ENCODE measurements around the gene FXYD6.

Gene FXYD6

DNA sequence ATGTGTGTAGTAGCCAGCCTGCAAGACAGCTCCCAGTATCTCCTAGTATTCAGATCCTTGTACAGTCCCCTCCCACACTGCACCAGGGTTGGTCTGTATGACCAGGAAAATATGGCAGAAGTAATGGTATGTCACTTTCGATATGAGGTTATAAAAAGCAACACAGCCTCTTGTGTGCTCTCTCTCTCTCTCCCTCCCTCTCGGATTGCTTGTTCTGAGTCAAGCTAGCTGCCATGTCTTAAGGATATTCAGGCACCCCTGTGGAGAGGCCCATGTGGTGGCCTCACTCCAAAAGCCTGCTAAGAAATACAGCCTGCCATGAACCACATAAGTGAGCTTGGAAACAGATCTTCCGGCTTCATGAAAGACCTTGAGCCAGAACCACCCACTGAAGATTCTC lies 25.4 kb downstream of the FXYD6 start:
- H3K4me1 Mint-ChIP-seq = peaks cover 19% of the 10 kb centered on the region
- no peak overlapping the region for H3K27ac Mint-ChIP-seq
- TF ChIP-seq, protein P1, sequence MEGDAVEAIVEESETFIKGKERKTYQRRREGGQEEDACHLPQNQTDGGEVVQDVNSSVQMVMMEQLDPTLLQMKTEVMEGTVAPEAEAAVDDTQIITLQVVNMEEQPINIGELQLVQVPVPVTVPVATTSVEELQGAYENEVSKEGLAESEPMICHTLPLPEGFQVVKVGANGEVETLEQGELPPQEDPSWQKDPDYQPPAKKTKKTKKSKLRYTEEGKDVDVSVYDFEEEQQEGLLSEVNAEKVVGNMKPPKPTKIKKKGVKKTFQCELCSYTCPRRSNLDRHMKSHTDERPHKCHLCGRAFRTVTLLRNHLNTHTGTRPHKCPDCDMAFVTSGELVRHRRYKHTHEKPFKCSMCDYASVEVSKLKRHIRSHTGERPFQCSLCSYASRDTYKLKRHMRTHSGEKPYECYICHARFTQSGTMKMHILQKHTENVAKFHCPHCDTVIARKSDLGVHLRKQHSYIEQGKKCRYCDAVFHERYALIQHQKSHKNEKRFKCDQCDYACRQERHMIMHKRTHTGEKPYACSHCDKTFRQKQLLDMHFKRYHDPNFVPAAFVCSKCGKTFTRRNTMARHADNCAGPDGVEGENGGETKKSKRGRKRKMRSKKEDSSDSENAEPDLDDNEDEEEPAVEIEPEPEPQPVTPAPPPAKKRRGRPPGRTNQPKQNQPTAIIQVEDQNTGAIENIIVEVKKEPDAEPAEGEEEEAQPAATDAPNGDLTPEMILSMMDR (IDR thresholded peaks at IDR 0.05) = no peak
- H3K36me3 Mint-ChIP-seq (ENCODE audit: low read depth) = peaks cover 56% of the 10 kb centered on the region
- peaks cover 13% of the 10 kb centered on the region for H3K27me3 Mint-ChIP-seq (ENCODE audit: low read depth, poor library complexity)
- peaks cover 44% of the 10 kb centered on the region for H3K9me3 Mint-ChIP-seq
- DNase-seq = no peak
- no peak overlapping the region for H3K4me3 Mint-ChIP-seq

DNA sequence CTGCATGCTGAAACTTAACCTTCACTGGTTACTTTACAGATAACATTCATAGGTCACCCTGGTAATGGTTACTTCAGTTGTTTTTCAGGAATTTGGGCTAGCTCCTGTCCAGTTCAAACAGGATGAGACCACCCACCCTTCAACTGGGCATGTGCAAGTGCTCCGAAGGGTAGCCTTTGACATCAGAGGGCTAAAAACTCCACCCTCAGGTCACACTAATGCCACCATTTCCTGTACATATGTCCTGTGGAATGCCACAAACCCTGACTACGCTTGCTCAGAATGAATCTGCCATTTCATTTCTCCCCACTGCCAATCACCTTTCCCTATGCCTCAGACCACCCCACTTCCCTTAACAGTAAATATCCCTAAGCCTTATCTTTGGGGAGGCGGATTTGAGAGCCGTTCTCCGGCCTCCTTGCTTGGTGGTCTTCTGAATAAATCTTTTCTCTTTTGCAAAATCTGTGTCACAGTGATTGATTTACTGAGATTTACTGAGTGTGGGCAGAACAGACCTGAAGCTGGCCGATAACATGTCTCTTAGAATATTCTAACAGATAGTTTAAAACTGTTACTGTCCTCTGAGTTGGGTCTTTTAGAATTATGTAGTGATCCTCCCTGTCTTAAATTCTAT lies 26.6 kb downstream of the FXYD6 start:
- peaks cover 12% of the 10 kb centered on the region for H3K27me3 Mint-ChIP-seq (ENCODE audit: low read depth, poor library complexity)
- no peak for DNase-seq
- peaks cover 56% of the 10 kb centered on the region for H3K36me3 Mint-ChIP-seq (ENCODE audit: low read depth)
- H3K27ac Mint-ChIP-seq = no peak overlapping the region
- H3K9me3 Mint-ChIP-seq = peaks cover 44% of the 10 kb centered on the region
- H3K4me1 Mint-ChIP-seq = peaks cover 6% of the 10 kb centered on the region
- TF ChIP-seq, protein P1 (IDR thresholded peaks at IDR 0.05) = no peak
- H3K4me3 Mint-ChIP-seq = no peak overlapping the region

DNA sequence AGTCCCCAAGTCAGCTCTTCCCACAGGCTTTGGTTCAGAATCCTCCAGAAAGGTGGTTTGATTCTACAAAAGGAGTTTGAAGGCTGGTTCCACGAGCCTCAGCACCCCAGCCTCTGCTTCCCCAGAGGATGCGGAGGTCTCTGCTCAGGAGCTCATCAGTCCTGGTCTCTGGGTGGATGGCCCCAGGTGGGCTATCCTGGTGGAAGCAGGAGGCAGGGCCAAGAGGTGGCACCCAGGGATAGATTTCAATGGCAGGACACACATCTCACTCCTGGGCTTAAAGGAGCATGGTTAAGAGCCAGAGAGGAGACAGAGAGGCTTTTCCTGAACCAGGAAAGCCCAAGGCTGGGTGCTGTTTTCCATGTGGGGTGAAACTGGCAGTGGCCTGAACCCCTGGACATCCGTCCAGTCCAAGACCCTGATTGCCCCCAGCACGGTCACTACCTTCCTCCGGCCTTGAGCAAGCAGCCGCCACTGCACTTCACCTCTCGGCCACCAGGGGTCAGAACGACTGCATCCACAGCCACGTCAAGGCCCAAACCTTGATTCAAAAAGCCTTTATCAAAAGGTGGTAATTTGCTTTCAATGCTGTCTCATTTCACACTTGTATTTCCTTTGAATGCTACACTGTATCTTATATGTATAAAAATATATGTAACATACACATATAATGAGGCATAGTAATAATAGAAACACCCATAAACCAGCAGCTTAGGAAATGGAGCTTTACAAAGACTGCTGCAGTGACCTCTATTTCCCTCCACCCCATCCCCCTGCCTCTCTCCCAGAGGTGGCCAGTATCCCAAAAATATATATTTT lies 32.6 kb downstream of the FXYD6 start:
- DNase-seq = peak; percentile 90
- Mint-ChIP-seq H3K9me3 (peaks cover 10% of the 10 kb centered on the region), H3K27ac (no peak overlapping the region), H3K4me1 (peaks cover 5% of the 10 kb centered on the region), H3K4me3 (no peak overlapping the region), H3K27me3 (ENCODE audit: low read depth, poor library complexity) (peaks cover 24% of the 10 kb centered on the region), H3K36me3 (ENCODE audit: low read depth) (peaks cover 11% of the 10 kb centered on the region)
- TF ChIP-seq, protein P1 (IDR thresholded peaks at IDR 0.05) = peak; percentile 98

DNA sequence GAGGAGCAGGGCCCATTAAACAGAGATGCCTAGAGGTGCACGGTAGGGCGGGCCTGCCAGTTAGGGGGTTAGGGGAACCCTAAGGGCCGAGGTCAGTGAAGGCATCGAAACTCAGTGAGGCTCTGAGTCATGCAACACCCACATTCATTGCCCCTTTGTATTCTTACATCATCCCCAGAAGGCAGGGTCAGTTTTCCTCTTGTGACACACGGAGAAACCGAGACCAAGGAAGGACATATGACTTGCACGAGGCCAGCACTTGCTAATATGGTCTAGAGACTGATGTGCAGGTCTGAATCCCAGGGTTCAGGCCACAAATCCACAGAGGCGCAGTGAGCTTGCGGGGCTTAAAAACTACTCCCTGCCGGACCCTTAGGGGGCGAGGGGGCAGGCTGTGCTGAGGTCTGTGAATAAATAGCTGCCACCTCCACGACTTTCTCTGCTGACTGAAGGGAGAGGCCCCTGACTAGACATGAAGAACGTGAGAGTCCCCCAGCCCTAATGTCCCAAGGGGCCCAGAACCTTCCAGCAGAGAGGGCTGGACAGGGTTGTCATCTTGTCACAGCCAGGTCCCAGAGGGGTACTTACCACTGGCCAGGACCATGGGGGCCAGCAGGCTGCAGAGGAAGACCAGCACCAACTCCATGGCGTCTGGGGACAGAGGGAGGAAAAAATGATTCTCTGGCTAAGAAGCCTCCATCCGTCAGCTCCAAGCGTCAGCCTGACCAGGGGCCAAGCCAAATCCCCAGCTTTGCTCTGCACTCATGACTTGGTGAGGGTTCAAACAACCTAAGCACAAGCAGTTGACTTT lies 34.1 kb downstream of the FXYD6 start:
- peaks cover 24% of the 10 kb centered on the region for H3K27me3 Mint-ChIP-seq (ENCODE audit: low read depth, poor library complexity)
- H3K4me1 Mint-ChIP-seq = peaks cover 19% of the 10 kb centered on the region
- H3K36me3 Mint-ChIP-seq (ENCODE audit: low read depth) = peaks cover 3% of the 10 kb centered on the region
- H3K27ac Mint-ChIP-seq = no peak overlapping the region
- H3K9me3 Mint-ChIP-seq = no peaks in the 10 kb centered on the region
- TF ChIP-seq, protein P1 (IDR thresholded peaks at IDR 0.05) = no peak
- no peak overlapping the region for H3K4me3 Mint-ChIP-seq
- no peak for DNase-seq

DNA sequence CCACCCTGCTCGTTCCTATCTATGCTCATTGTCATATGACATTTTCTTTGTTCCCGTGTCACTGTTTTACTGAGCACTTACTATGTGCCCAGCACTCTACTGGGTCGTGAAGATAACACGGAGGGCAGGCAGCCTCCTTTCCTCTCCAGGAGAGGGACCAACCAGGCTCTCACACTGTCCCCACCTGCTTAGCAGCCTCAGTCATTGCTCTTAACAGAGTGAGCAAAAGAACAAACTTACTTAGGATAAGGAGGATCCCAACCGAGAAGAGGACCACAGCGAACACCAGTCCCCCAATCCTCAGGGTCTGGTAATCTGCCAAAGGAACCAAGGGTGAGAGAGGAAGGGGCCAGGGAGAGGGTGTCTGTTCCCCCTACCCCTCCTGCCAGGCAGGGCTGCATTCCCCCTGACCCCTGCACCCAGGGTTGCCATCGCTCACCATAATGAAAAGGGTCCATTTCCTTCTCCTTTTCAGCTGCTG lies 34.9 kb downstream of the FXYD6 start:
- H3K27me3 Mint-ChIP-seq (ENCODE audit: low read depth, poor library complexity) = peaks cover 24% of the 10 kb centered on the region
- no peaks in the 10 kb centered on the region for H3K9me3 Mint-ChIP-seq
- TF ChIP-seq, protein P1 (IDR thresholded peaks at IDR 0.05) = no peak
- no peak overlapping the region for H3K4me3 Mint-ChIP-seq
- no peaks in the 10 kb centered on the region for H3K36me3 Mint-ChIP-seq (ENCODE audit: low read depth)
- no peak overlapping the region for H3K27ac Mint-ChIP-seq
- DNase-seq = no peak
- peaks cover 26% of the 10 kb centered on the region for H3K4me1 Mint-ChIP-seq
